ENCODE results near the gene PBX4. TPM values are rescaled to one million over a fixed set of nuclear protein-coding genes. Genes with fewer than 3 reads are reported as not detected.

PBX4 gene
- total RNA-seq, 1 experiment from 2014 or later, result 0.30 TPM

DNA sequence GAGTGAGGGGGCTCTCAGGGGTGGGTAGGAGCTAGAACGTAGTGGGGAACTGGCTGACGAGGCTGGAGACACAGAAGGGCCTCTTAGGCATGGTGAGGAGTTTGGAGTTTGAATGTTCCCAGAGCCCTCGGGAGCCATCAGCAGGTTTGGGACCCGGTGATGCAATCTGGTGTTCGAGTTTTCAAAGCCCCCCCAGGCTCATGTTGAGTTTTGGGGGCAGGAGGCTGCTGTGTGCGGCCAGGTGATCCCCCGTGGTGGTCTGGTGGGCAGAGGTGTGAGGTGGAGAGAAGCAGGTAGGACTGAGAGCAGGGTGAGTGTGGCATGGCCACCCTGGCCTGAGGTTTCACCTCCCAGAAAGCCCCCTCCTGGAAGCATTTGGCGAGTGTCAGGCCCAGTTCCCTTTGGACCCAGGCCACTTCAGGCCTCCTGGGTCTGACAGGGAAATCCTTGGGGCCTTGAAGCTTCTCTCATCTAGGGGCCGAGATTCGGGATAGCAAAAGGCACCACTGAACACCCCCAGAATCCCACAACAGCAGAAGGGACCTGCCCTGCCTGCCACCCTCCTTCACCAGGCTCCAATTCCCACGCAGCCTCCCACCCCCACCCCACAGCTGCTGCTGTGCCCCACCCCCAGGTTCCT is 88.6 kb downstream of the PBX4 start:
- CTCF ChIA-PET, result interaction anchor here (0.7 to 8.1 kb wide), 8 partner anchors 8 to 1599 kb away, joined by 3 to 107 read pairs (median 4); partner anchors contain the start of genes GMIP and NDUFA13
- H3K9me3 Mint-ChIP-seq (ENCODE audit: unreplicated experiment), result no peaks in the 10 kb centered on the region
- no peak for DNase-seq (ENCODE audit: unreplicated experiment)
- peaks cover 11% of the 10 kb centered on the region for H3K4me1 Mint-ChIP-seq (ENCODE audit: insufficient read depth, unreplicated experiment)
- intact Hi-C loops (cut with micrococcal nuclease), result loop anchor here (5.0 kb wide), 1 partner anchor 427 kb away; no protein-coding TSS in a partner anchor
- no peaks in the 10 kb centered on the region for H3K27me3 Mint-ChIP-seq (ENCODE audit: insufficient read depth, unreplicated experiment)
- TF ChIP-seq, protein P1, sequence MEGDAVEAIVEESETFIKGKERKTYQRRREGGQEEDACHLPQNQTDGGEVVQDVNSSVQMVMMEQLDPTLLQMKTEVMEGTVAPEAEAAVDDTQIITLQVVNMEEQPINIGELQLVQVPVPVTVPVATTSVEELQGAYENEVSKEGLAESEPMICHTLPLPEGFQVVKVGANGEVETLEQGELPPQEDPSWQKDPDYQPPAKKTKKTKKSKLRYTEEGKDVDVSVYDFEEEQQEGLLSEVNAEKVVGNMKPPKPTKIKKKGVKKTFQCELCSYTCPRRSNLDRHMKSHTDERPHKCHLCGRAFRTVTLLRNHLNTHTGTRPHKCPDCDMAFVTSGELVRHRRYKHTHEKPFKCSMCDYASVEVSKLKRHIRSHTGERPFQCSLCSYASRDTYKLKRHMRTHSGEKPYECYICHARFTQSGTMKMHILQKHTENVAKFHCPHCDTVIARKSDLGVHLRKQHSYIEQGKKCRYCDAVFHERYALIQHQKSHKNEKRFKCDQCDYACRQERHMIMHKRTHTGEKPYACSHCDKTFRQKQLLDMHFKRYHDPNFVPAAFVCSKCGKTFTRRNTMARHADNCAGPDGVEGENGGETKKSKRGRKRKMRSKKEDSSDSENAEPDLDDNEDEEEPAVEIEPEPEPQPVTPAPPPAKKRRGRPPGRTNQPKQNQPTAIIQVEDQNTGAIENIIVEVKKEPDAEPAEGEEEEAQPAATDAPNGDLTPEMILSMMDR (IDR thresholded peaks at IDR 0.05; ENCODE audit: unreplicated experiment), result no peak
- H3K36me3 Mint-ChIP-seq (ENCODE audit: insufficient read depth, unreplicated experiment), result peaks cover 36% of the 10 kb centered on the region
- H3K4me3 Mint-ChIP-seq (ENCODE audit: unreplicated experiment), result no peak overlapping the region
- POLR2A ChIA-PET, result interaction anchor here (0.9 to 2.3 kb wide), 4 partner anchors 14 to 115 kb away, joined by 3 to 12 read pairs (median 4); partner anchors contain the start of genes NDUFA13 and TSSK6
- no peak overlapping the region for H3K27ac Mint-ChIP-seq (ENCODE audit: low read depth, unreplicated experiment)
- BruUV-seq (replicated peaks), result no TSS peak

DNA sequence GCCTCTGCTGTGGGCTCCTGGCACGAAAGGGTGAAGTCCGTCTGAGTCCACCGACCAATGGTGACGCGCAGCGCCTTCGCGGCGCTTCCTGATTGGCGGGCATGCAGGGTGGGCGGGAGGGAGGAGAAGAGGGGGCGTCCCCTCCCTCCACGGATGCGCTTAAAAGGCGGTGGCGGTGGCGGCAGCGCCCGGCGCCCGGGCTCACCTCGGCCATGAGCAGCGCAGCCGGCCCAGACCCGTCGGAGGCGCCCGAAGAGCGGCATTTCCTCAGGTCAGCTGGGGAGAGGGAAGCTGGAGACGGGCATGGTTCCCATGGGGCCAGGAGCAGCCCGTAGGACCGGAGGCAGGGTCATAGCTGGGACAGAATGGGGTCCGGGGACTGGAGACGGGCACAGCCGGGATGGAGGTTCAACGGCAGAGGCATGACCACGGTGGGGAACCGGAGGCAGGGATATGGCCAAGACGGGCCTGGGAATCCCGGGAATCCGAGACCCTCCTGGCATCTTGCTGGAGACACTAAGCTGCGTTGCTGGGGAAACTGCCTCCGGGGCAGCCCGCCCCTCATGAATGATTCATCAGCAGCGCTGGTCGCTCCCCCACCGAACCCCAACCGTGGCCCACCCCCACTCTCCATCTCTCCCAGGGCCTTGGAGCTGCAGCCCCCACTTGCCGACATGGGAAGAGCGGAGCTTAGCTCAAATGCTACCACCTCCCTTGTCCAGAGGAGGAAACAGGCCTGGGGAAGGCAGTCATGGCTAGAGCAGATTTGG is 89.6 kb downstream of the PBX4 start, which contains the start of gene YJEFN3:
Gene YJEFN3, plus strand, starts transcription at position 191 of the 770 bp plus-strand sequence. Its CDS starts 22 bp downstream, at position 213.
- Mint-ChIP-seq H3K36me3 (ENCODE audit: insufficient read depth, unreplicated experiment) (peaks cover 36% of the 10 kb centered on the region), H3K9me3 (ENCODE audit: unreplicated experiment) (no peaks in the 10 kb centered on the region), H3K27ac (ENCODE audit: low read depth, unreplicated experiment) (no peak within 1 kb of the TSS), H3K27me3 (ENCODE audit: insufficient read depth, unreplicated experiment) (no peaks in the 10 kb centered on the region), H3K4me3 (ENCODE audit: unreplicated experiment) (no peak within 1 kb of the TSS), H3K4me1 (ENCODE audit: insufficient read depth, unreplicated experiment) (peaks cover 11% of the 10 kb centered on the region)
- TF ChIP-seq, protein P1 (IDR thresholded peaks at IDR 0.05; ENCODE audit: unreplicated experiment), result no peak
- intact Hi-C loops (cut with micrococcal nuclease), result no loop called here
- ChIA-PET CTCF (interaction anchor here (0.7 to 8.1 kb wide), 5 partner anchors 14 to 1600 kb away, joined by 3 to 107 read pairs (median 5); partner anchors contain the start of gene GMIP), POLR2A (interaction anchor here (0.5 to 2.3 kb wide), 3 partner anchors 13 to 139 kb away, joined by 4 to 12 read pairs (median 5); partner anchors contain the start of genes GMIP, NDUFA13 and TSSK6)
- BruUV-seq (replicated peaks), result no TSS peak
- DNase-seq (ENCODE audit: unreplicated experiment), result no peak

DNA sequence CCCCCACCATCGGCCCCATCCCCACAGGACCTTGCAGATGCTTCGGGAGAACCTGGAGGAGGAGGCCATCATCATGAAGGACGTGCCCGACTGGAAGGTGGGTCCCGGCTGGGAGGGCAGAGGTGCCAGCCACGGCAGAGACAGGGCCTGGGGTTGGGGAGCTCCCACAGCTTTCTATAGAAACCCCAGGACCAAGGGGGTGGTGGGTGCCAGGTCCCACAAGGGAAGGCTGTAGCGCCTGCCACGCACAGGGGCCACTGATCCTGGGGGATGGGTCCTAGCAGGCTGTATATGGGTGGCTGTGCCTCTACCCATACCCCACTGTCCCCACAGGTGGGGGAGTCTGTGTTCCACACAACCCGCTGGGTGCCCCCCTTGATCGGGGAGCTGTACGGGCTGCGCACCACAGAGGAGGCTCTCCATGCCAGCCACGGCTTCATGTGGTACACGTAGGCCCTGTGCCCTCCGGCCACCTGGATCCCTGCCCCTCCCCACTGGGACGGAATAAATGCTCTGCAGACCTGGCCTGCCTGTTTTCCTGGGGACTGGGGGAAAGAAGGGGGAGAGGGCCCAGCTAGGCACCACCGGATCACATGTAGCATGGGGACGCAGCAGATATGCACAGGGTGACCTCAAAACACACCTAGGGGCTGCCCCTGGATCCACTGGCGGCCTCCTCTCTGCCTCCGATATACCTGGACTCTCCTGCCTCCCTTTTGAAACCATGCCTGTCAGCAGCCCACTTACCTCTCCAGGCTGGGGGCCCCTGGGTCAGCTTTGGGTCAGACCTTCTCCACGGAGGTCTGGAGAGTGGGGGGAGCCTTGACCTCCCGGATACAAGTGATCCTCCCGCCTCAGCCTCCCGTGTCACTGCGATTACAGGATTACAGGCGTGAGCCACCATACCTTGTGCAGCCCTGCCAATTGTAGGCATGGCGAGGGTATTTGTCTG is 90.5 kb downstream of the PBX4 start:
- Mint-ChIP-seq H3K4me1 (ENCODE audit: insufficient read depth, unreplicated experiment) (peaks cover 11% of the 10 kb centered on the region), H3K9me3 (ENCODE audit: unreplicated experiment) (no peaks in the 10 kb centered on the region), H3K4me3 (ENCODE audit: unreplicated experiment) (no peak overlapping the region), H3K36me3 (ENCODE audit: insufficient read depth, unreplicated experiment) (peaks cover 39% of the 10 kb centered on the region), H3K27ac (ENCODE audit: low read depth, unreplicated experiment) (no peak overlapping the region), H3K27me3 (ENCODE audit: insufficient read depth, unreplicated experiment) (no peaks in the 10 kb centered on the region)
- DNase-seq (ENCODE audit: unreplicated experiment), result no peak
- CTCF ChIA-PET, result interaction anchor here (0.5 to 8.1 kb wide), 4 partner anchors 117 to 499 kb away, joined by 3 to 107 read pairs (median 29); partner anchors contain the start of gene GMIP
- no TSS peak for BruUV-seq (replicated peaks)
- TF ChIP-seq, protein P1 (IDR thresholded peaks at IDR 0.05; ENCODE audit: unreplicated experiment), result no peak
- intact Hi-C loops (cut with micrococcal nuclease), result no loop called here
- POLR2A ChIA-PET, result interaction anchor here (1.1 to 2.3 kb wide), 2 partner anchors 12 to 116 kb away, joined by 4 to 12 read pairs; partner anchors contain the start of genes GMIP, NDUFA13 and TSSK6
